ENCODE measurements around the gene UBA52.

GRCh38 chr19:18617562-18617961 is 45.9 kb downstream of the UBA52 start:
- no peak for TF ChIP-seq POLR2AphosphoS5 (IDR thresholded peaks at IDR 0.05; ENCODE audit: low read depth, low read length)
- no peak for TF ChIP-seq POLR2A (IDR thresholded peaks at IDR 0.05; ENCODE audit: low read depth, low read length)
- no peak for TF ChIP-seq TAF1 (IDR thresholded peaks at IDR 0.05; ENCODE audit: low read depth, low read length)
- TF ChIP-seq POU2F2 (IDR thresholded peaks at IDR 0.05; ENCODE audit: low read depth, low read length): no peak
- TF ChIP-seq SPI1 (IDR thresholded peaks at IDR 0.05; ENCODE audit: low read depth, low read length): no peak
